Measurements from ENCODE around the gene SFXN5. TPM values are rescaled to one million over a fixed set of nuclear protein-coding genes. Genes with fewer than 3 reads are reported as not detected.
"Not testable (repeated sequence)": the region's sequence is repeated elsewhere in the genome, so short reads cannot be mapped to it uniquely, and the experiment has no call there.

SFXN5 gene, protein sequence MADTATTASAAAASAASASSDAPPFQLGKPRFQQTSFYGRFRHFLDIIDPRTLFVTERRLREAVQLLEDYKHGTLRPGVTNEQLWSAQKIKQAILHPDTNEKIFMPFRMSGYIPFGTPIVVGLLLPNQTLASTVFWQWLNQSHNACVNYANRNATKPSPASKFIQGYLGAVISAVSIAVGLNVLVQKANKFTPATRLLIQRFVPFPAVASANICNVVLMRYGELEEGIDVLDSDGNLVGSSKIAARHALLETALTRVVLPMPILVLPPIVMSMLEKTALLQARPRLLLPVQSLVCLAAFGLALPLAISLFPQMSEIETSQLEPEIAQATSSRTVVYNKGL
- total RNA-seq, result 11.1 and 16.1 TPM in 2 replicates

DNA sequence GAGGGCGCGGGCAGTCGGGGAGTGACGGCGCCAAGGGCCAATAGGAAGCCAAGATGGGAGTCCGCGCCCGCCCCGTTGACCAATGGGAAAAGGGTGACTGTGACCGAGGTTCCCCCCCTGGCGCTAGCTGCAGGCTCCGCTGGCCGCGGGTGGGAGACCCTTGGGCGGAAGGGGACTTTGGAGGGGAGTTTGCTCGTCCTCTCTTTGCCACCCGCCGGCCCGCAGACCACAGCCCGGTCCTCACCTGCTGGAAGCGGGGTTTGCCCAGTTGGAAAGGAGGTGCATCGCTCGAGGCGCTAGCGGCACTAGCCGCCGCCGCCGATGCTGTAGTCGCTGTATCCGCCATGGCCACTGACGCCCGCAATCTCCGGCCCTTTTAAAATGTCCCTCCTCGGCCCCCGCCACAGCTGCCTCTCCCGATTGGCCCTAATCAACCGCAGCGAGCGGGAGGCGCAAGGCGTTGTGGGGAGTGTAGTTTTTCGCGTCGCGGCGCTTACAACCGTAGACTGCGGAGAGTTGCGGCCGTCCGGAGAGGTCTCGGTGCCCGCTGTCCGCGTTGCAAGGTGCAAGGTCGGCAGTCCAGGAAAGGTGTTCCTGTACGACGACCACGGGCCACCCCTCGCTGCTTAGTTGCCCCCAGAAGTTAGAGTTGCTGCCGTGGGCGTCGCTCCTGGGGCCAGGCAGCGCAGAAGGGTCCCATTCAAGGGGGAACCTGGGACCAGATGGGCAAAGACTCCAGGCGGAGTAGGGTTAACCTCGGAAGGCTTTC is at the start of gene SFXN5:
TSS of gene SFXN5 (minus strand) at position 353 of the 769 bp plus-strand sequence. CDS start at position 346, 7 bp downstream.
- peak; percentile 85 for DNase-seq (ENCODE audit: low read depth, low spot score)

- not testable (repeated sequence) for DNase-seq (ENCODE audit: low read depth, low spot score)
Observed at GRCh38 chr2:73119611-73120239, 48.2 kb upstream of the SFXN5 start.

DNA sequence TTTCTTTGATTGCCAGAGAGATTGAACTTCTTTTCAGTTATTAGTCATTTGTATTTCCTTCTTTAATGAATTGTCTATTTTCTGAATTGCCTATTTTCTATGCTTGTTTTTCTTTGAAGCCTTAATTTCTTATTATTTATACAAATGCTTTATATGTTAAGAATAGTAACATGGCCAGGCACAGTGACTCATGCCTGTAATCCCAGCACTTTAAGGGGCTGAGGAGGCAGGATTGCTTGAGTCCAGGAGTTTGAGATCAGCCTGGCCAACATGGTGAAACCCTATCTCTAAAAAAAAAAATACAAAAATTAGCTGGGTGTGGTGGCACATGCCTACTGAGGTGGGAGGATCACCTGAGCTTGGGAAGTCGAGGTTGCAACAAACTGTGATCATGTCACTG is 45.9 kb upstream of the SFXN5 start:
- DNase-seq (ENCODE audit: low read depth, low spot score), result no peak

GRCh38 chr2:73116182-73116960 is 44.9 kb upstream of the SFXN5 start:
- DNase-seq (ENCODE audit: low read depth, low spot score), result no peak

- no peak for DNase-seq (ENCODE audit: low read depth, low spot score)
Observed at GRCh38 chr2:73114273-73114867, 42.9 kb upstream of the SFXN5 start.

- no peak for DNase-seq (ENCODE audit: low read depth, low spot score)
Observed at GRCh38 chr2:73112913-73113854, 41.7 kb upstream of the SFXN5 start, which contains the start of gene RAB11FIP5. Gene RAB11FIP5 (minus strand): TSS chr2:73112948. CDS start chr2:73112777, 171 bp downstream.

DNA sequence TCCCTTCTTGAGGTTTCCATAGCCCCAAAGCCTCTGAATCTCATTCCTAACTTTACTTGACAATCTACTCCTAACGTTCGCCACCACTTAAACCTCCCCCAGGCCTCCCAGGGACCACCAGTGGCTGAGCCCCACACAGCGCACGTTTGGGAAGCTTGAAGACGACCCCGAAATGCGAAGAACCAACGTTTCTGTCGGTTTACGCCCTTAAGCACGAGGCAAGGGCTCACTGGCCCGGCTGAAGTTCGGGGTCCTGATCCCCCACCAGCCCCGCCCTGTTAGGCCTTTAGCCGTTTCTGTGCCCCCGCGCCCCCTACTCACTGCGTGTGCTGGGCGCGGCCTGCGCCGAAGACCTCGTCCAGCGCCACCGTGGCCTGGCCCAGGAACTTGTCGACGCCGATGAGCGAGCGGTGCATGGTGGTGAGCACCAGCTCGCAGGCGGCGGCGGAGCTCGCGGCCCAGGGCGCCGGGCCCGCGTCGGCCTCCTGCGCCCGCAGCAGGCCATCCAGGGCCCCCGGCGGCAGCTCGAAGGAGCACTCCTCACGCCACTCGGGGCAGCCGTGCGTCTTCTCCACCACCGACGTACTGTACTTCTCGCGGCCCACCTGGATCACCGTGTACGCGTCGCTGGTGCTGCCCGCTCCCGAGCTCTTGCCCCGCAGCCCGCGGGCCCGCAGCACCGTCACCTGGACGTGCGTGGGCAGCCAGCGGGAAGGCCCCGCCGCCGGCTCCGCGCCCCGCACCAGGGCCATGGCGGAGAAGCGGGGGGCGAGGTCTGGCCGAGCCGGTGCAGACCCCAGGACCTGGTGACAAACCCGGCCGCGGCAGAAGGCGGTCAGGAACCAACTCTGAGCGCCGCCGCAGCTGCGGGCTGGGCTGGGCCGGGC is 40.8 kb upstream of the SFXN5 start:
- DNase-seq (ENCODE audit: low read depth, low spot score), result no peak

DNA sequence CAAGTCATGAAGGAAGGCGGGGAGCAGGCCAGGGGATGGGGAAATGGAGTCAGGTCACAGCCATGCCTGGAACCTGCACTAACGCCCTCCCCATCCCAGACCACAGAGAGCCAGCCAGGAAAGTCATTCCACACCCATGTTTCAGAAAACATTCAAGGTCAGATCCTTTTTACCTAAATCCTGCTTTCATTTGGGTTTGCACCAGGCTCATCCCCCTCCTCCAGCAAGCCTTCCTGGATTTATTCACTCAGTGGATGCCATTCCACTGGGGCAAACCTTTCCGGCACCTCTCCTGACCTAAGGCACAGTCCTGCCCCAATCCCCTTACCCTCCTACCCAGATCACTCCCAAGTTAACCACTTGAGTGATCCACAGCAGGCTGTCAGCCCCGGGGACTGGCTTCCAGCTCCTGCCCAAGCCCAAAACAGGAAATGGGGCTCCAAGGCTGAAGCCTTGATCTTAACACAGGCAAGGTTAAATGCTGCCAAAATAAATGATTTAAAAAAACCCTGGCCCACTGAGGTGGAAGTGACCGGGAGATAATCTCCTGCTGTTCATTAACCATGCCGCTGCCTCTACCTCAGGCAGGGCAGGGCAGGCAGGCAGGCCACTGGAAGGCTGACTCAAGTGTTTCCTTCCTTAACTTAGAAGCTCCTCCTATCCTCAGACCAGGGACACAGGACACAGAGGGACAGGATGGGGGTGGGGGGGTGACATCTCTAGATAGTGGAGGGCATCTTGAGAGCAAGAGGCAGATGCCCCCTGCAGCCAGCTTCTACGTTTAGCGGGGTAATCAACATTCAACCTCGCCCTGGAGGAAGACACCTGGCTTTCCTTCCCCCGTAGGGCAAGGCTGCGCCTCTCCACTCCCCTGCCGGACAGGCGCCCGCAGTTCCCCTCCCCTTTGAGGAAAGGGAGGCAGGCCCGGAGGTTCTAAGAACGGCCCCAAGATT is 39.8 kb upstream of the SFXN5 start:
- DNase-seq (ENCODE audit: low read depth, low spot score), result no peak

GRCh38 chr2:73110168-73111072 is 38.9 kb upstream of the SFXN5 start:
- no peak for DNase-seq (ENCODE audit: low read depth, low spot score)

GRCh38 chr2:73109431-73110167 is 38.1 kb upstream of the SFXN5 start:
- DNase-seq (ENCODE audit: low read depth, low spot score), result no peak

DNA sequence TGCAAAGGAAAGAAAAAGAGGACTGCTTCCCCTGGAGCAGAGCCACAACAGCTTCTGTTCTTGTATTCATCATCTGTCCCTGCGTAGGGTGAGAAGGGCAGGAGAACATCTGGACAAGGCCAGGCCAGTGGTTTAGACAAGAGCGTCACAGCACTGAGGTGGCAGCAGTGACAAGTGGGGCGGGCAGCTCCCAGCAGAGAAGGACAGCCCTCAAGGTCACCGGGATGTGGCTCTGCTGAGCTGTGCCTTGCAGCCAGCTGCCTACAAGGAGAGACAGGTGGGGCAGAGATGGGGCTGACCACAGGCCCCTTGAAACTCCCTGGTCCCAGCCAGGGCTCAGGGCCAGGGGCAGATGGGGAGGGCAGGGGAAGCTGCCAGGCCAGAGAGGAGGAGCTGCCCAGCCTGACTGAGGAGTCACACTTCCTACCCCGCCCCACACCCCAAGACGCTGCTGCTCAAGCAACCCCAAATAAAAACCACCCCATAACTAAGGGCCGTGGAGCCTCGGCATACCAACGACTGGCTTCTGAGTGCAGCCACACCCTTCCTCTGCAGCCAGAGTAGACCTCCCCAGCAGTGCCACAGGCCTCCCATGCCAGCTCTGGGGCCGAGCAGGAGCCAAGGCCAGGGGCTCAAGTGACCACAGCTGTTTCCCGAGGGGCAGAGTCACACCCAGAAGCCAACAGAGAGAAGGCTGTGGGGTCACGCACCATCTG is 35.9 kb upstream of the SFXN5 start:
- DNase-seq (ENCODE audit: low read depth, low spot score), result no peak

DNA sequence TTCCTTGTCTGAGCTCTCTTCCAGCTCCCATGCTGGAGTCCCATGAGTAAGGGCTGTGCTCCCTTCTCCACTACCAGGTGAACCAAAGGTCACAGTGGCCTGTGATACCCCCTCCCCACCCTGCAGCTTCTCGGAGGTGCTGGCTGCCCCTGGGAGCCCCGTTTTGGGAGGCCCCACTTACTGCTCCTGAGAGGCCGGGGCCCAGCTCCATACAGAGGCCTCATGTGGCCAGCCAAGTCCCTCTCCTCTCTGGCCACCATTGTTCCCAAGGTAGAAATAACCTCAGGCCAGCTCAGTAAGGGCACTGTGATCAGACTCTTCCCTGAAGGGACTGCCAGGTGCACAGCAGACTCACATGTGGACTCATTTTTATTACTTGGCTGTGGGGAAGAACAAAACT is 35.3 kb upstream of the SFXN5 start:
- DNase-seq (ENCODE audit: low read depth, low spot score), result no peak

DNA sequence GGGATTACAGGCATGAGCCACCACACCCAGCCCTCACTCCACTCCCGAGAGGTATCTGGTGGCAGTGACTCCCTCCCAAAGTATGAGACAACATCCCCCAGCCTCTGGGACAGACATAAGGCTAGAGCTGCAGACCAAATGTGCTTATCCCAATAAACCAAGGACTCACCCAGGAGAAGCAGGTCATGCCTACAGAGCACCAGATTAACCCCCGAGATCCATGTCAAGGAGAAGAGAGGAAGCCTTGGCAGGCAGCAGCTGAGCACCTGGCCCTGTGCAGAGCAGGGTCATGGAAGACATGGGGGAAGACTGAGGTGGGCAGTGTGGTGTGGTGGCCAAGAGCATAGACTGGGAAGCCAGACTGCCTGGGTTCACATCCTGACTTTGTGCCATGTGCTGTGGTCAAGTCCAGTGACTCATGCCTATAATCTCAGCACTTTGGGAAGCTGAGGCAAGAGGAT is 34.0 kb upstream of the SFXN5 start:
- DNase-seq (ENCODE audit: low read depth, low spot score), result no peak

GRCh38 chr2:73104933-73105332 is 33.4 kb upstream of the SFXN5 start:
- no peak for DNase-seq (ENCODE audit: low read depth, low spot score)

- DNase-seq (ENCODE audit: low read depth, low spot score), result no peak
Observed at GRCh38 chr2:73103018-73103542, 31.6 kb upstream of the SFXN5 start.

Data from pulmonary artery endothelial cell (primary cell).